Vagina (tissue), 2 donors: Measurements from ENCODE around the gene HRH1.

Source experiments
- POLR2A ChIP-seq, 2 donors: fragments of 450-650 bp; IDR thresholded peaks; one replicate each; pipeline ENCODE4 v1.6.1; 2017; ENCODE audit warnings: antibody characterized with exemption in 2 of 2, mild to moderate bottlenecking in 2 of 2, moderate library complexity in 2 of 2
- TF ChIP-seq, protein P1 (sequence below), 3 experiments: fragments of 450-650 bp in 2 of 3; fragments of 200-600 bp in 1 of 3; sonication (generic) in 1 of 3; IDR thresholded peaks; one replicate each; pipeline ENCODE4 v1.5.1; 2017 to 2019; ENCODE audit warnings: antibody characterized with exemption in 3 of 3, mild to moderate bottlenecking in 2 of 3, moderate library complexity in 2 of 3

DNA sequence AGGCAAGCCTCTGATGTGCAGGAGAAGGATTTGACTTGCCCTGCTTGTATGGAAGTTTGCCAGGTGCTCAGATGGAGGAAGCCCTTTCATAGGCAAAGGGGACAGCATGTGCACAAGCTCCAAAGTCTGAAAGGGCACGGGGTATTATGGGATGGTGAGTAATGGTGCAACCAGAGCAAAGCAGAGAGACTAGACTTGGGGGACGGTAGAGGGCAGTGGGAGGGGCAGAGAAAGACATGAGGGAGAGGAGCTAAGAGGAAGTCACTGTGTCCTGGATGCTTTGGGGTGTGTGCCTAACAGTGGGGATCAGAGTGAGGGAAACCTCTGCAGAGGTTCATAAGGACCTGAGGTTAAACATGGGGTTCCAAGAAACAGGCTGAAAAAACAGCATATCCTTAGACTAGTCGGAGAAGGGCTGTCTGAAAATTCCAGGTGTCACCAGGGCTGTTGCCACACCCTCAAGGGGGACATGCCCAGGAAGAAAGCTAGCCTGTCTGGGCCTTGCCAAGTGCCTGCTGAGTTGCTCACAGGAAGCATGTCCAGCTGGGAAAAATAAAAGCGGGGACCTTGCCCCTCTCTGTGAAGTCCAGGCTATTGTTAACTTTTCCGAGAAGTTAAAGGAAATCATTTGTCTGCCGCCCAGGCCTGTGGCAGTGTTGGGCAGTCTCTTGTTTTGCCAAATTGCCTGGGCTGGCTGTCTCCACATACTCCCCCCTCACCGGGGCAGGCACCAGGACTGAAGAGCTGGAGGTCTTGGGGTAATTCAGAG is 47.1 kb downstream of the HRH1 start:
- TF ChIP-seq, protein P1, sequence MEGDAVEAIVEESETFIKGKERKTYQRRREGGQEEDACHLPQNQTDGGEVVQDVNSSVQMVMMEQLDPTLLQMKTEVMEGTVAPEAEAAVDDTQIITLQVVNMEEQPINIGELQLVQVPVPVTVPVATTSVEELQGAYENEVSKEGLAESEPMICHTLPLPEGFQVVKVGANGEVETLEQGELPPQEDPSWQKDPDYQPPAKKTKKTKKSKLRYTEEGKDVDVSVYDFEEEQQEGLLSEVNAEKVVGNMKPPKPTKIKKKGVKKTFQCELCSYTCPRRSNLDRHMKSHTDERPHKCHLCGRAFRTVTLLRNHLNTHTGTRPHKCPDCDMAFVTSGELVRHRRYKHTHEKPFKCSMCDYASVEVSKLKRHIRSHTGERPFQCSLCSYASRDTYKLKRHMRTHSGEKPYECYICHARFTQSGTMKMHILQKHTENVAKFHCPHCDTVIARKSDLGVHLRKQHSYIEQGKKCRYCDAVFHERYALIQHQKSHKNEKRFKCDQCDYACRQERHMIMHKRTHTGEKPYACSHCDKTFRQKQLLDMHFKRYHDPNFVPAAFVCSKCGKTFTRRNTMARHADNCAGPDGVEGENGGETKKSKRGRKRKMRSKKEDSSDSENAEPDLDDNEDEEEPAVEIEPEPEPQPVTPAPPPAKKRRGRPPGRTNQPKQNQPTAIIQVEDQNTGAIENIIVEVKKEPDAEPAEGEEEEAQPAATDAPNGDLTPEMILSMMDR (IDR thresholded peaks at IDR 0.05) = no peak
- TF ChIP-seq POLR2A (IDR thresholded peaks at IDR 0.05) = no peak
